Thyroid gland (tissue), 4 donors: Measurements from ENCODE around the gene CEP19. TPM values are rescaled to one million over a fixed set of nuclear protein-coding genes. Genes with fewer than 3 reads are reported as not detected.

Experiments used
- DNase-seq, 2 donors: peaks; one replicate each; pipeline ENCODE4 v3.0.0-alpha.2; 2019
- H3K27ac ChIP-seq, 3 donors: fragments of 200-600 bp; sonication (generic); 1 replicate in 2 of 3; 2 replicates in 1 of 3; pipeline ENCODE4 v1.5.1; 2016 to 2019; ENCODE audit warnings: mild to moderate bottlenecking in 1 of 3, moderate library complexity in 1 of 3
- H3K27me3 ChIP-seq: fragments of 200-600 bp; sonication (generic); one replicate; pipeline ENCODE4 v1.5.1; 2019
- H3K36me3 ChIP-seq, 2 donors: fragments of 200-600 bp; sonication (generic); one replicate each; pipeline ENCODE4 v1.5.1; 2016 to 2019
- H3K4me1 ChIP-seq, 2 donors: fragments of 200-600 bp; sonication (generic); one replicate each; pipeline ENCODE4 v1.5.1; 2017 to 2019
- H3K4me3 ChIP-seq, 3 donors: fragments of 200-600 bp; sonication (generic); replicated peaks in 1 of 3; 1 replicate in 2 of 3; 2 replicates in 1 of 3; pipeline ENCODE4 v1.5.1; 2016; ENCODE audit warnings: mild to moderate bottlenecking in 1 of 3
- H3K9me3 ChIP-seq: fragments of 200-600 bp; sonication (generic); one replicate; pipeline ENCODE4 v1.5.1; 2017
- CTCF ChIP-seq, 6 experiments: fragments of 200-600 bp in 3 of 6; fragments of 450-650 bp in 3 of 6; sonication (generic) in 3 of 6; IDR thresholded peaks; one replicate each; pipeline ENCODE4 v1.5.1; 2016 to 2019; ENCODE audit warnings: antibody characterized with exemption in 6 of 6, mild to moderate bottlenecking in 2 of 6, inconsistent platforms in 1 of 6, moderate library complexity in 1 of 6
- POLR2A ChIP-seq, 2 donors: fragments of 450-650 bp; IDR thresholded peaks; one replicate each; pipeline ENCODE4 v1.6.1; 2017; ENCODE audit warnings: antibody characterized with exemption in 2 of 2, mild to moderate bottlenecking in 2 of 2, moderate library complexity in 1 of 2
- WGBS, 2 donors: methylation state at CpG; one replicate each; pipeline ENCODE4 v1.1.5; 2017; 5-methylcytosine and 5-hydroxymethylcytosine counted together
- intact Hi-C: fragments of 100-400 bp; cut with DNase I; formaldehyde crosslinking; loops from one replicate; pipeline ENCODE4 v1.15.1; 2023
- total RNA-seq, 4 donors: library from RNA; depleted of rRNA; stranded (reverse); fragments of >200 nt; gene quantifications; one replicate each; pipeline ENCODE4 v1.2.3, GENCODE V29; 2016

CEP19 gene
- total RNA-seq, 4 donors from 2014 or later, result 1.2 to 5.2 (median 3.8) TPM

- DNase-seq, result no peak
- no peak for TF ChIP-seq CTCF (IDR thresholded peaks at IDR 0.05)
- no peak for TF ChIP-seq POLR2A (IDR thresholded peaks at IDR 0.05)
- intact Hi-C loops, result no loop called here
Observed at GRCh38 chr3:196689941-196690660, 21.9 kb downstream of the CEP19 start.

GRCh38 chr3:196688349-196688748, 23.7 kb downstream of the CEP19 start:
- Histone ChIP-seq H3K4me3 (no peak overlapping the region), H3K27me3 (no peaks in the 10 kb centered on the region), H3K9me3 (no peaks in the 10 kb centered on the region), H3K36me3 (no peaks in the 10 kb centered on the region), H3K4me1 (peaks cover 0 to 4% of the 10 kb centered on the region in 2 donors), H3K27ac (peak overlapping the region in 1 of 3 donors; percentile 49)
- intact Hi-C loops, result no loop called here
- no peak for TF ChIP-seq POLR2A (IDR thresholded peaks at IDR 0.05)
- TF ChIP-seq CTCF (IDR thresholded peaks at IDR 0.05), result no peak
- peak; percentile 9 to 23 for DNase-seq
- 13 to 18% methylated on average over 5 of the region's 5 CpGs for WGBS, 2 donors

More at GRCh38 chr3:196689941-196690660, 21.9 kb downstream of the CEP19 start:
- Histone ChIP-seq H3K27ac (no peak overlapping the region), H3K9me3 (no peaks in the 10 kb centered on the region), H3K4me3 (no peak overlapping the region), H3K4me1 (peaks cover 0 to 4% of the 10 kb centered on the region in 2 donors), H3K36me3 (no peaks in the 10 kb centered on the region), H3K27me3 (no peaks in the 10 kb centered on the region)
- WGBS, 2 donors, result 85 to 89% methylated on average over 17 of the region's 17 CpGs

GRCh38 chr3:196686436-196686835, 25.6 kb downstream of the CEP19 start:
- no peak overlapping the region for H3K4me3 ChIP-seq
- intact Hi-C loops, result no loop called here
- no peak overlapping the region for H3K27ac ChIP-seq
- H3K27me3 ChIP-seq, result no peaks in the 10 kb centered on the region
- 78 to 80% methylated on average over 2 of the region's 2 CpGs for WGBS, 2 donors
- TF ChIP-seq POLR2A (IDR thresholded peaks at IDR 0.05) (no peak), CTCF (IDR thresholded peaks at IDR 0.05) (no peak)
- DNase-seq, result no peak
- peaks cover 0 to 4% of the 10 kb centered on the region in 2 donors for H3K4me1 ChIP-seq
- H3K36me3 ChIP-seq, result no peaks in the 10 kb centered on the region
- no peaks in the 10 kb centered on the region for H3K9me3 ChIP-seq

- Histone ChIP-seq H3K27ac (no peak overlapping the region), H3K4me3 (no peak overlapping the region), H3K4me1 (peaks cover 0 to 4% of the 10 kb centered on the region in 2 donors), H3K27me3 (no peaks in the 10 kb centered on the region), H3K36me3 (no peaks in the 10 kb centered on the region), H3K9me3 (no peaks in the 10 kb centered on the region)
- peak; percentile 57 to 60 for DNase-seq
- peak; percentile 64 to 92 (median 81) for TF ChIP-seq CTCF (IDR thresholded peaks at IDR 0.05)
- TF ChIP-seq POLR2A (IDR thresholded peaks at IDR 0.05), result no peak
- intact Hi-C loops, result loop anchor here (2.0 kb wide), 1 partner anchor 76 kb away; no protein-coding TSS in a partner anchor
- 41 to 46% methylated on average over 24 of the region's 24 CpGs for WGBS, 2 donors
Observed at GRCh38 chr3:196684548-196685407, 27.3 kb downstream of the CEP19 start.
